Measurements from ENCODE around the gene TST. TPM values are rescaled to one million over a fixed set of nuclear protein-coding genes. Genes with fewer than 3 reads are reported as not detected.

Gene TST
- total and polyA plus RNA-seq, 2 donors (not counting 1 experiment from before 2014, with no cell fraction given): 1.4 to 5.9 TPM

- no peak for TF ChIP-seq CTCF (IDR thresholded peaks at IDR 0.05)
- no peak for TF ChIP-seq EZH2 (IDR thresholded peaks at IDR 0.05; ENCODE audit: borderline replicate concordance, insufficient read depth, low read depth, low read length, poor library complexity, severe bottlenecking)
- peaks cover 5% of the 10 kb centered on the region for H3K79me2 ChIP-seq (ENCODE audit: control insufficient read depth, insufficient read depth, low read length)
- Mint-ChIP-seq H3K4me3 (no peak overlapping the region), H3K4me1 (peaks cover 8% of the 10 kb centered on the region), H3K9me3 (ENCODE audit: insufficient read depth) (no peaks in the 10 kb centered on the region), H3K27ac (no peak overlapping the region), H3K27me3 (no peaks in the 10 kb centered on the region)
- ChIA-PET CTCF (interaction anchor here (0.6 to 1.1 kb wide), 2 partner anchors 9 to 19 kb away, joined by 4 read pairs; no protein-coding TSS in a partner anchor), POLR2A (no interaction called here)
- intact Hi-C loops (cut with micrococcal nuclease): no loop called here
- H3K4me2 ChIP-seq (replicated peaks; ENCODE audit: low read depth, low read length, poor library complexity, severe bottlenecking): no peak overlapping the region
- H3K27me3 ChIP-seq (replicated peaks in 1 of 4; ENCODE audit: control extremely low read depth in 1 of 4, control insufficient read depth in 3 of 4, insufficient read depth in 4 of 4, low read length in 3 of 4): no peaks in the 10 kb centered on the region
- H3K9me3 ChIP-seq (ENCODE audit: control extremely low read depth in 1 of 3, control insufficient read depth in 2 of 3, insufficient read depth in 1 of 3, low read length in 2 of 3): no peaks in the 10 kb centered on the region
- H3K36me3 ChIP-seq (replicated peaks in 1 of 2; ENCODE audit: control extremely low read depth in 1 of 2, control insufficient read depth in 1 of 2, extremely low read depth in 1 of 2, insufficient read depth in 2 of 2, low read length in 1 of 2): no peaks in the 10 kb centered on the region
- no peak overlapping the region for H3K9ac ChIP-seq (ENCODE audit: low read length)
- peaks cover 5 to 7% of the 10 kb centered on the region in 2 donors for H3K4me1 ChIP-seq (ENCODE audit: control insufficient read depth in 2 of 2, insufficient read depth in 2 of 2, low read length in 2 of 2)
- ATAC-seq (ENCODE audit: low read depth) (no peak), DNase-seq (no peak)
- H4K20me1 ChIP-seq (ENCODE audit: control insufficient read depth, insufficient read depth, low read length, poor library complexity, severe bottlenecking): no peaks in the 10 kb centered on the region
- WGBS (ENCODE audit: insufficient coverage): 98% methylated on average over 4 of the region's 5 CpGs
- H2AFZ ChIP-seq (ENCODE audit: insufficient read depth, low read depth, low read length, poor library complexity, severe bottlenecking): no peak overlapping the region
- H3K4me3 ChIP-seq (ENCODE audit: control extremely low read depth in 1 of 5, extremely low read depth in 1 of 5, insufficient read depth in 1 of 5, low read depth in 2 of 5, low read length in 4 of 5): no peak overlapping the region
- no peak overlapping the region for H3K27ac ChIP-seq (ENCODE audit: low read length in 2 of 2)
Observed at GRCh38 chr22:37026325-37026724, 7.1 kb upstream of the TST start.

- H3K36me3 ChIP-seq (replicated peaks in 1 of 2; ENCODE audit: control extremely low read depth in 1 of 2, control insufficient read depth in 1 of 2, extremely low read depth in 1 of 2, insufficient read depth in 2 of 2, low read length in 1 of 2): no peaks in the 10 kb centered on the region
- H4K20me1 ChIP-seq (ENCODE audit: control insufficient read depth, insufficient read depth, low read length, poor library complexity, severe bottlenecking): no peaks in the 10 kb centered on the region
- DNase-seq (no peak), ATAC-seq (ENCODE audit: low read depth) (no peak)
- H3K4me1 ChIP-seq (ENCODE audit: control insufficient read depth in 2 of 2, insufficient read depth in 2 of 2, low read length in 2 of 2): peaks cover 5 to 7% of the 10 kb centered on the region in 2 donors
- no peak overlapping the region for H3K4me3 ChIP-seq (ENCODE audit: control extremely low read depth in 1 of 5, extremely low read depth in 1 of 5, insufficient read depth in 1 of 5, low read depth in 2 of 5, low read length in 4 of 5)
- intact Hi-C loops (cut with micrococcal nuclease): no loop called here
- Mint-ChIP-seq H3K4me1 (peaks cover 12% of the 10 kb centered on the region), H3K4me3 (no peak overlapping the region), H3K27me3 (no peaks in the 10 kb centered on the region), H3K27ac (no peak overlapping the region), H3K9me3 (ENCODE audit: insufficient read depth) (no peaks in the 10 kb centered on the region)
- POLR2A ChIA-PET: no interaction called here
- no peaks in the 10 kb centered on the region for H3K9me3 ChIP-seq (ENCODE audit: control extremely low read depth in 1 of 3, control insufficient read depth in 2 of 3, insufficient read depth in 1 of 3, low read length in 2 of 3)
- H3K27me3 ChIP-seq (replicated peaks in 1 of 4; ENCODE audit: control extremely low read depth in 1 of 4, control insufficient read depth in 3 of 4, insufficient read depth in 4 of 4, low read length in 3 of 4): no peaks in the 10 kb centered on the region
- TF ChIP-seq EZH2 (IDR thresholded peaks at IDR 0.05; ENCODE audit: borderline replicate concordance, insufficient read depth, low read depth, low read length, poor library complexity, severe bottlenecking): no peak
- no peak for TF ChIP-seq CTCF (IDR thresholded peaks at IDR 0.05)
- H3K79me2 ChIP-seq (ENCODE audit: control insufficient read depth, insufficient read depth, low read length): peaks cover 5% of the 10 kb centered on the region
- 97% methylated on average over 10 of the region's 10 CpGs for WGBS (ENCODE audit: insufficient coverage)
- CTCF ChIA-PET: no interaction called here
- no peak overlapping the region for H3K27ac ChIP-seq (ENCODE audit: low read length in 2 of 2)
- H3K4me2 ChIP-seq (replicated peaks; ENCODE audit: low read depth, low read length, poor library complexity, severe bottlenecking): no peak overlapping the region
- H2AFZ ChIP-seq (ENCODE audit: insufficient read depth, low read depth, low read length, poor library complexity, severe bottlenecking): no peak overlapping the region
- no peak overlapping the region for H3K9ac ChIP-seq (ENCODE audit: low read length)
Observed at GRCh38 chr22:37025500-37026070, 6.3 kb upstream of the TST start.
